ENCODE results near the gene SCAI. TPM values are rescaled to one million over a fixed set of nuclear protein-coding genes. Genes with fewer than 3 reads are reported as not detected.

Gene SCAI
- total and polyA plus RNA-seq, 2 experiments from 2014 or later: 13.3 to 35.0 TPM

- TF ChIP-seq ZNF331 (CRISPR knock-in tag; IDR thresholded peaks at IDR 0.05; ENCODE audit: low read depth): no peak
- TF ChIP-seq, protein P1, sequence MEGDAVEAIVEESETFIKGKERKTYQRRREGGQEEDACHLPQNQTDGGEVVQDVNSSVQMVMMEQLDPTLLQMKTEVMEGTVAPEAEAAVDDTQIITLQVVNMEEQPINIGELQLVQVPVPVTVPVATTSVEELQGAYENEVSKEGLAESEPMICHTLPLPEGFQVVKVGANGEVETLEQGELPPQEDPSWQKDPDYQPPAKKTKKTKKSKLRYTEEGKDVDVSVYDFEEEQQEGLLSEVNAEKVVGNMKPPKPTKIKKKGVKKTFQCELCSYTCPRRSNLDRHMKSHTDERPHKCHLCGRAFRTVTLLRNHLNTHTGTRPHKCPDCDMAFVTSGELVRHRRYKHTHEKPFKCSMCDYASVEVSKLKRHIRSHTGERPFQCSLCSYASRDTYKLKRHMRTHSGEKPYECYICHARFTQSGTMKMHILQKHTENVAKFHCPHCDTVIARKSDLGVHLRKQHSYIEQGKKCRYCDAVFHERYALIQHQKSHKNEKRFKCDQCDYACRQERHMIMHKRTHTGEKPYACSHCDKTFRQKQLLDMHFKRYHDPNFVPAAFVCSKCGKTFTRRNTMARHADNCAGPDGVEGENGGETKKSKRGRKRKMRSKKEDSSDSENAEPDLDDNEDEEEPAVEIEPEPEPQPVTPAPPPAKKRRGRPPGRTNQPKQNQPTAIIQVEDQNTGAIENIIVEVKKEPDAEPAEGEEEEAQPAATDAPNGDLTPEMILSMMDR (conservative IDR thresholded peaks at IDR 0.05; ENCODE audit: low read depth in 2 of 2): no peak
- TF ChIP-seq EZH2 (IDR thresholded peaks at IDR 0.05; ENCODE audit: low read depth, unreplicated experiment): no peak
- TF ChIP-seq CREB1 (CRISPR knock-in tag; IDR thresholded peaks at IDR 0.05; ENCODE audit: low read depth): no peak
- TF ChIP-seq NANOG (IDR thresholded peaks at IDR 0.05; ENCODE audit: borderline replicate concordance): no peak
- TF ChIP-seq POLR2AphosphoS5 (IDR thresholded peaks at IDR 0.05; ENCODE audit: low read depth): no peak
- TF ChIP-seq EZH2phosphoT487 (IDR thresholded peaks at IDR 0.05; ENCODE audit: unreplicated experiment): no peak
- TF ChIP-seq ZNF114 (CRISPR knock-in tag; IDR thresholded peaks at IDR 0.05): no peak
- no peak for TF ChIP-seq JUNB (IDR thresholded peaks at IDR 0.05; ENCODE audit: unreplicated experiment)
- TF ChIP-seq, protein P2, sequence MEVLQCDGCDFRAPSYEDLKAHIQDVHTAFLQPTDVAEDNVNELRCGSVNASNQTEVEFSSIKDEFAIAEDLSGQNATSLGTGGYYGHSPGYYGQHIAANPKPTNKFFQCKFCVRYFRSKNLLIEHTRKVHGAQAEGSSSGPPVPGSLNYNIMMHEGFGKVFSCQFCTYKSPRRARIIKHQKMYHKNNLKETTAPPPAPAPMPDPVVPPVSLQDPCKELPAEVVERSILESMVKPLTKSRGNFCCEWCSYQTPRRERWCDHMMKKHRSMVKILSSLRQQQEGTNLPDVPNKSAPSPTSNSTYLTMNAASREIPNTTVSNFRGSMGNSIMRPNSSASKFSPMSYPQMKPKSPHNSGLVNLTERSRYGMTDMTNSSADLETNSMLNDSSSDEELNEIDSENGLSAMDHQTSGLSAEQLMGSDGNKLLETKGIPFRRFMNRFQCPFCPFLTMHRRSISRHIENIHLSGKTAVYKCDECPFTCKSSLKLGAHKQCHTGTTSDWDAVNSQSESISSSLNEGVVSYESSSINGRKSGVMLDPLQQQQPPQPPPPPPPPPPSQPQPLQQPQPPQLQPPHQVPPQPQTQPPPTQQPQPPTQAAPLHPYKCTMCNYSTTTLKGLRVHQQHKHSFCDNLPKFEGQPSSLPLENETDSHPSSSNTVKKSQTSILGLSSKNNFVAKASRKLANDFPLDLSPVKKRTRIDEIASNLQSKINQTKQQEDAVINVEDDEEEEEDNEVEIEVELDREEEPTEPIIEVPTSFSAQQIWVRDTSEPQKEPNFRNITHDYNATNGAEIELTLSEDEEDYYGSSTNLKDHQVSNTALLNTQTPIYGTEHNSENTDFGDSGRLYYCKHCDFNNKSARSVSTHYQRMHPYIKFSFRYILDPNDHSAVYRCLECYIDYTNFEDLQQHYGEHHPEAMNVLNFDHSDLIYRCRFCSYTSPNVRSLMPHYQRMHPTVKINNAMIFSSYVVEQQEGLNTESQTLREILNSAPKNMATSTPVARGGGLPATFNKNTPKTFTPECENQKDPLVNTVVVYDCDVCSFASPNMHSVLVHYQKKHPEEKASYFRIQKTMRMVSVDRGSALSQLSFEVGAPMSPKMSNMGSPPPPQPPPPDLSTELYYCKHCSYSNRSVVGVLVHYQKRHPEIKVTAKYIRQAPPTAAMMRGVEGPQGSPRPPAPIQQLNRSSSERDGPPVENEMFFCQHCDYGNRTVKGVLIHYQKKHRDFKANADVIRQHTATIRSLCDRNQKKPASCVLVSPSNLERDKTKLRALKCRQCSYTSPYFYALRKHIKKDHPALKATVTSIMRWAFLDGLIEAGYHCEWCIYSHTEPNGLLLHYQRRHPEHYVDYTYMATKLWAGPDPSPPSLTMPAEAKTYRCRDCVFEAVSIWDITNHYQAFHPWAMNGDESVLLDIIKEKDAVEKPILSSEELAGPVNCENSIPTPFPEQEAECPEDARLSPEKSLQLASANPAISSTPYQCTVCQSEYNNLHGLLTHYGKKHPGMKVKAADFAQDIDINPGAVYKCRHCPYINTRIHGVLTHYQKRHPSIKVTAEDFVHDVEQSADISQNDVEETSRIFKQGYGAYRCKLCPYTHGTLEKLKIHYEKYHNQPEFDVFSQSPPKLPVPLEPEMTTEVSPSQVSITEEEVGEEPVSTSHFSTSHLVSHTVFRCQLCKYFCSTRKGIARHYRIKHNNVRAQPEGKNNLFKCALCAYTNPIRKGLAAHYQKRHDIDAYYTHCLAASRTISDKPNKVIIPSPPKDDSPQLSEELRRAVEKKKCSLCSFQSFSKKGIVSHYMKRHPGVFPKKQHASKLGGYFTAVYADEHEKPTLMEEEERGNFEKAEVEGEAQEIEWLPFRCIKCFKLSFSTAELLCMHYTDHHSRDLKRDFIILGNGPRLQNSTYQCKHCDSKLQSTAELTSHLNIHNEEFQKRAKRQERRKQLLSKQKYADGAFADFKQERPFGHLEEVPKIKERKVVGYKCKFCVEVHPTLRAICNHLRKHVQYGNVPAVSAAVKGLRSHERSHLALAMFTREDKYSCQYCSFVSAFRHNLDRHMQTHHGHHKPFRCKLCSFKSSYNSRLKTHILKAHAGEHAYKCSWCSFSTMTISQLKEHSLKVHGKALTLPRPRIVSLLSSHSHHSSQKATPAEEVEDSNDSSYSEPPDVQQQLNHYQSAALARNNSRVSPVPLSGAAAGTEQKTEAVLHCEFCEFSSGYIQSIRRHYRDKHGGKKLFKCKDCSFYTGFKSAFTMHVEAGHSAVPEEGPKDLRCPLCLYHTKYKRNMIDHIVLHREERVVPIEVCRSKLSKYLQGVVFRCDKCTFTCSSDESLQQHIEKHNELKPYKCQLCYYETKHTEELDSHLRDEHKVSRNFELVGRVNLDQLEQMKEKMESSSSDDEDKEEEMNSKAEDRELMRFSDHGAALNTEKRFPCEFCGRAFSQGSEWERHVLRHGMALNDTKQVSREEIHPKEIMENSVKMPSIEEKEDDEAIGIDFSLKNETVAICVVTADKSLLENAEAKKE (CRISPR knock-in tag; IDR thresholded peaks at IDR 0.05): no peak
- TF ChIP-seq, protein P3, sequence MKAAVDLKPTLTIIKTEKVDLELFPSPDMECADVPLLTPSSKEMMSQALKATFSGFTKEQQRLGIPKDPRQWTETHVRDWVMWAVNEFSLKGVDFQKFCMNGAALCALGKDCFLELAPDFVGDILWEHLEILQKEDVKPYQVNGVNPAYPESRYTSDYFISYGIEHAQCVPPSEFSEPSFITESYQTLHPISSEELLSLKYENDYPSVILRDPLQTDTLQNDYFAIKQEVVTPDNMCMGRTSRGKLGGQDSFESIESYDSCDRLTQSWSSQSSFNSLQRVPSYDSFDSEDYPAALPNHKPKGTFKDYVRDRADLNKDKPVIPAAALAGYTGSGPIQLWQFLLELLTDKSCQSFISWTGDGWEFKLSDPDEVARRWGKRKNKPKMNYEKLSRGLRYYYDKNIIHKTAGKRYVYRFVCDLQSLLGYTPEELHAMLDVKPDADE (IDR thresholded peaks at IDR 0.05): no peak
- TF ChIP-seq REST (IDR thresholded peaks at IDR 0.05; ENCODE audit: unreplicated experiment): no peak
- TF ChIP-seq STAT1 (IDR thresholded peaks at IDR 0.05; ENCODE audit: unreplicated experiment): no peak
- Histone ChIP-seq H3F3A (replicated peaks; ENCODE audit: low read depth) (no peaks in the 10 kb centered on the region), H3K9me2 (ENCODE audit: insufficient read depth) (no peaks in the 10 kb centered on the region), H2AFZ (no peak overlapping the region), H3K4me3 (no peak overlapping the region), H3K4me2 (no peak overlapping the region), H3K4me1 (ENCODE audit: insufficient read depth) (no peaks in the 10 kb centered on the region), H3K27ac (ENCODE audit: low read depth) (no peak overlapping the region), H3K27me3 (ENCODE audit: insufficient read depth) (no peaks in the 10 kb centered on the region), H4K20me1 (replicated peaks; ENCODE audit: insufficient read depth) (no peaks in the 10 kb centered on the region), H3K36me3 (ENCODE audit: insufficient read depth) (no peaks in the 10 kb centered on the region; the same call in 1 of the 2 replicates), H3K79me2 (replicated peaks; ENCODE audit: insufficient read depth) (no peaks in the 10 kb centered on the region)
- H3K27ac Mint-ChIP-seq: no peak overlapping the region
- DNase-seq (ENCODE audit: low spot score) (no peak), ATAC-seq (no peak)
- no peaks in the 10 kb centered on the region for H3K9me3 Mint-ChIP-seq
- H3K27me3 Mint-ChIP-seq (ENCODE audit: insufficient read depth, low read depth, poor library complexity): no peaks in the 10 kb centered on the region
- H3K4me1 Mint-ChIP-seq: no peaks in the 10 kb centered on the region
- H3K4me3 Mint-ChIP-seq: no peak overlapping the region
- H3K36me3 Mint-ChIP-seq (ENCODE audit: low read depth): peaks cover 2% of the 10 kb centered on the region; the same call in 2 of the 3 replicates
Measured at GRCh38 chr9:124947727-124948391, 195.5 kb downstream of the SCAI start.
